ENCODE measurements around the gene MAN2B2. TPM values are rescaled to one million over a fixed set of nuclear protein-coding genes. Genes with fewer than 3 reads are reported as not detected.

The MAN2B2 gene
- total and polyA plus RNA-seq, 2 of the 8 experiments (the other 6 are each of a cell fraction or from before 2014, with no cell fraction given), result 3.3 to 4.0 TPM

DNA sequence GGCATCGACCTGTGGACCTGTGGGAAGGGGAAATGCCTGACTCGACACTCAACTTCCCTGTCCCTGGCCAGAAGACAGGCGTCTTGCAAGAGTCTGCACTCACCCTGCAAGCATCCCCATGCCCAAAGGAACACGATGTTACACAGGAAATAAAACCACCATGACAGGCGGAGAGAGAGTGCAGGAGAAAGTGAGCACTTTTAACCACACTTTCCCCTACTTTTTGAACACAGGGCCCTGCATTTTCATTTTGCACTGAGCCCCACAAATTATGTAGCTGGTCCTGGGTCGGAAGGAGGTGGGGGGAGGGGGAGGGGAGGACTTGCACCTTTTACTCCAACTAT, 13.8 kb upstream of the MAN2B2 start:
- H4K91ac ChIP-seq (replicated peaks; ENCODE audit: insufficient read length, low read length), result no peak overlapping the region
- DNase-seq (ENCODE audit: low read depth in 1 of 2, low spot score in 2 of 2) (no peak), FAIRE-seq (no peak)
- H3K23ac ChIP-seq (ENCODE audit: insufficient read length), result no peak overlapping the region
- H3K4me2 ChIP-seq (ENCODE audit: insufficient read depth in 1 of 2, low read depth in 2 of 2, low read length in 2 of 2), result no peak overlapping the region
- peak overlapping the region; percentile 29; the same call in 1 of the 2 replicates for H2BK12ac ChIP-seq (ENCODE audit: low read depth, low read length)
- H4K20me1 ChIP-seq (replicated peaks in 1 of 2; ENCODE audit: control insufficient read depth in 1 of 2, insufficient read depth in 2 of 2, low read length in 2 of 2), result peaks cover 0 to 9% of the 10 kb centered on the region in 2 experiments
- peaks cover 0 to 5% (median 2%) of the 10 kb centered on the region in 4 experiments; a peak in 3 of 7 replicates for H3K4me1 ChIP-seq (replicated peaks in 1 of 4; ENCODE audit: control insufficient read depth in 3 of 4, insufficient read depth in 4 of 4, low read length in 3 of 4)
- ChIA-PET CTCF (ENCODE audit: partially characterized antibody) (interaction anchor here (0.9 to 6.3 kb wide), 5 partner anchors 12 to 201 kb away, joined by 3 to 58 read pairs (median 4); partner anchors contain the start of gene MAN2B2), POLR2A (ENCODE audit: partially characterized antibody) (interaction anchor here (0.7 kb wide), 1 partner anchor 12 kb away, joined by 4 read pairs; no protein-coding TSS in a partner anchor)
- no peak overlapping the region for H3K18ac ChIP-seq (ENCODE audit: extremely low read depth, low read length)
- H3K23me2 ChIP-seq (ENCODE audit: low read depth, low read length), result peaks cover 6% of the 10 kb centered on the region; the same call in 1 of the 2 replicates
- H3K27ac ChIP-seq (ENCODE audit: low read depth, low read length), result no peak overlapping the region
- no peak overlapping the region for H2BK15ac ChIP-seq (ENCODE audit: low read length)
- no peak overlapping the region for H2BK120ac ChIP-seq (replicated peaks; ENCODE audit: low read depth, low read length)
- no peak overlapping the region for H3K4me3 ChIP-seq (ENCODE audit: extremely low read depth in 1 of 4, insufficient read depth in 2 of 4, low read depth in 3 of 4, low read length in 4 of 4)
- H4K5ac ChIP-seq (ENCODE audit: insufficient read length, low read depth, low read length), result no peak overlapping the region
- no peak overlapping the region for H4K8ac ChIP-seq (ENCODE audit: extremely low read depth, insufficient read depth, low read length)
- H3K9me3 ChIP-seq (ENCODE audit: insufficient read depth in 2 of 2, low read depth in 1 of 2, low read length in 1 of 2), result no peaks in the 10 kb centered on the region
- H2AK5ac ChIP-seq (ENCODE audit: low read depth, low read length), result no peak overlapping the region
- no peaks in the 10 kb centered on the region for H3K79me2 ChIP-seq (ENCODE audit: control insufficient read depth in 1 of 2, insufficient read depth in 2 of 2, low read length in 2 of 2)
- no peaks in the 10 kb centered on the region for H3K36me3 ChIP-seq (ENCODE audit: control insufficient read depth in 2 of 4, insufficient read depth in 4 of 4, low read length in 3 of 4)
- H2AFZ ChIP-seq (ENCODE audit: low read length), result no peak overlapping the region
- H3K4ac ChIP-seq (replicated peaks; ENCODE audit: insufficient read length, low read depth, low read length), result no peak overlapping the region
- no peak overlapping the region for H3K14ac ChIP-seq (ENCODE audit: insufficient read length)
- TF ChIP-seq FOSL1 (IDR thresholded peaks at IDR 0.05; ENCODE audit: insufficient read depth, low read depth, low read length) (no peak), TEAD4 (IDR thresholded peaks at IDR 0.05; ENCODE audit: low read depth, low read length) (no peak), SP1 (IDR thresholded peaks at IDR 0.05; ENCODE audit: low read depth, low read length) (no peak), POU5F1 (IDR thresholded peaks at IDR 0.05; ENCODE audit: low read depth, low read length) (no peak), ZNF274 (IDR thresholded peaks at IDR 0.05; ENCODE audit: borderline replicate concordance, extremely low read depth, low read length) (no peak), SIX5 (IDR thresholded peaks at IDR 0.05; ENCODE audit: low read depth, low read length) (no peak), SUZ12 (IDR thresholded peaks at IDR 0.05; ENCODE audit: low read length) (no peak), MAFK (IDR thresholded peaks at IDR 0.05; ENCODE audit: low read depth, low read length) (no peak), TCF12 (IDR thresholded peaks at IDR 0.05; ENCODE audit: low read depth, low read length) (no peak)
- H2BK5ac ChIP-seq (ENCODE audit: low read depth, low read length), result no peak overlapping the region
- WGBS, 2 experiments (ENCODE audit: extremely low coverage in 1 of 2, insufficient coverage in 1 of 2, insufficient read length in 1 of 2, insufficient replicate concordance in 2 of 2, low coverage in 1 of 2, low lambda C conversion rate in 2 of 2, missing lambda C conversion rate in 1 of 2), result 65% methylated on average over 6 of the region's 6 CpGs; no CpG with 5 or more reads in 1 of the 2 experiments
- no peaks in the 10 kb centered on the region for H3K79me1 ChIP-seq (ENCODE audit: low read depth, low read length)
- H3K27me3 ChIP-seq (replicated peaks in 1 of 4; ENCODE audit: control insufficient read depth in 3 of 4, extremely low read depth in 1 of 4, insufficient read depth in 3 of 4, low read length in 3 of 4), result peaks cover 38 to 81% (median 61%) of the 10 kb centered on the region in 4 experiments
- H3K56ac ChIP-seq (replicated peaks; ENCODE audit: insufficient read length, low read depth, low read length), result no peak overlapping the region
- no peak overlapping the region; a peak in 1 of 7 replicates for H3K9ac ChIP-seq (replicated peaks in 1 of 4; ENCODE audit: extremely low read depth in 1 of 4, low read depth in 3 of 4, low read length in 3 of 4)
- H2BK20ac ChIP-seq (ENCODE audit: low read length), result no peak overlapping the region

Data from H1 (cell line).